Hepatocyte (in vitro differentiated cells): ENCODE results near the gene MYH16.

ENCODE experiments used
- CTCF ChIP-seq: fragments of 200-600 bp; sonication (generic); IDR thresholded peaks from 2 replicates; pipeline ENCODE4 v1.5.1; 2016; ENCODE audit warnings: antibody characterized with exemption, mild to moderate bottlenecking; ENCODE audit not compliant: poor library complexity
- EZH2 ChIP-seq: fragments of 200-600 bp; sonication (generic); IDR thresholded peaks from 2 replicates; pipeline ENCODE4 v1.6.1; 2016; ENCODE audit warnings: antibody characterized with exemption, mild to moderate bottlenecking, borderline replicate concordance

DNA sequence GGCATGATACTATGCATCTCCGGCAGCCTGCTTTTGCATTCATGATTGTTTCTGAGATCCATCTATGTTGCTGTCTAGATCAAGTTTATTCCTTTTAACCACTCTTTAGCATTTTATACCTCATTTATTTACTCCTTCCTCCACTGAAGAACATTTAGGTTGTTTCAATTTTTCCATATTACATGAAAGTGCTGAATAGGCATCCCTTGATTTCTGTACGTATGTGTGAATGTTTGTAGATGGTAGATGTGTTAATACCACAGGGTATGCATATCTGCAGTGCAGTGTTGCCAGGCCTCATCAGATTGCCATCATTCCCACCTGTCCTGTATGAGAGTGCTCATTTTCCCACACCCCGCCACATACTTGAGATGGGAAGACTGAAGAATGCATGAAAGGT, 67.0 kb downstream of the MYH16 start:
- no peak for TF ChIP-seq CTCF
- no peak for TF ChIP-seq EZH2
